Psoas muscle (tissue), 8 donors: ENCODE measurements around the gene TIMM21. TPM values are rescaled to one million over a fixed set of nuclear protein-coding genes. Genes with fewer than 3 reads are reported as not detected.

ENCODE experiments used
- ATAC-seq, 4 donors: fragments of 200-7000 bp; cut with Tn5 transposase; one replicate each; pipeline ENCODE4 v1.9.1; 2020; ENCODE audit warnings: moderate library complexity in 3 of 4, mild to moderate bottlenecking in 2 of 4
- DNase-seq, 2 donors: peaks; one replicate each; pipeline ENCODE4 v3.0.0-alpha.2; 2020
- H3K27ac ChIP-seq: fragments of 200-600 bp; one replicate; pipeline ENCODE4 v1.8.0; 2022
- H3K27me3 ChIP-seq, 3 donors: fragments of 200-600 bp in 1 of 3; one replicate each; pipeline versions ENCODE4 v1.6.1 to v1.8.0; 2013 to 2022; ENCODE audit warnings: low read length in 2 of 3, mild to moderate bottlenecking in 2 of 3, moderate library complexity in 1 of 3; ENCODE audit not compliant: insufficient read depth in 3 of 3
- H3K36me3 ChIP-seq, 2 donors: fragments of 200-600 bp in 1 of 2; one replicate each; pipeline versions ENCODE4 v1.6.1 to v1.8.0; 2013 to 2022; ENCODE audit warnings: low read depth in 1 of 2, mild to moderate bottlenecking in 1 of 2, moderate library complexity in 1 of 2; ENCODE audit not compliant: insufficient read depth in 1 of 2
- H3K4me1 ChIP-seq: fragments of 200-600 bp; one replicate; pipeline ENCODE4 v1.8.0; 2022
- H3K4me3 ChIP-seq: fragments of 200-600 bp; one replicate; pipeline ENCODE4 v1.8.0; 2022; ENCODE audit warnings: mild to moderate bottlenecking
- H3K9me3 ChIP-seq: fragments of 200-600 bp; one replicate; pipeline ENCODE4 v1.8.0; 2022
- CTCF ChIP-seq: fragments of 200-600 bp; IDR thresholded peaks from one replicate; pipeline ENCODE4 v1.8.0; 2022; ENCODE audit warnings: antibody characterized with exemption
- WGBS, 3 donors: extraction: QIAGEN DNeasy Blood & Tissue Kit; methylation state at CpG; one replicate each; pipeline versions ENCODE4 v1.1.6 to v1.1.7; 2013; 5-methylcytosine and 5-hydroxymethylcytosine counted together
- intact Hi-C, 2 donors: fragments of 100-400 bp; cut with DNase I; formaldehyde crosslinking; loops; one replicate each; pipeline versions ENCODE4 v1.11.0 to v1.14.2; 2022
- polyA plus RNA-seq, 3 donors: library from polyadenylated mRNA; stranded (reverse); fragments of 200-250 nt; gene quantifications; one replicate each; pipeline ENCODE4 v1.2.3, GENCODE V29; 2013
- total RNA-seq, 4 donors: library from RNA; stranded (reverse); fragmentation: NEBNext Ultra II Directional in 2 of 4; extraction: Animal tissue kit (Norgen Biotek cat#: 25700) in 2 of 4; gene quantifications; one replicate each; pipeline versions ENCODE4 v1.2.1 to v1.2.4, GENCODE V29; 2021 to 2023
- donor health status: healthy with polysubstance abuse.
- donor health status: DM: no; HTN: no; CAD: no; lungs with moderate emphysema.
- donor health status: Bipolar disorder and iron deficiency.
- donor health status: healthy.
- donor health status: DM: yes; HTN: yes; CAD: no.
- donor health status: DM: no; HTN: no; CAD: no.
- donor health status: DM: no; HTN: no; CAD: no.
- donor health status: DM: yes; HTN: yes; CAD: no.

The TIMM21 gene
- total and polyA plus RNA-seq, 7 donors: 52.6 to 201 (median 76.8) TPM

- H3K27ac ChIP-seq: no peak overlapping the region
- TF ChIP-seq CTCF: no peak
- no peak for DNase-seq
- ATAC-seq: no peak
- 57 to 64% (median 59%) methylated on average over 11 of the region's 11 CpGs for WGBS, 3 donors
- peaks cover 11 to 51% of the 10 kb centered on the region in 2 donors for H3K36me3 ChIP-seq
- no peaks in the 10 kb centered on the region for H3K4me1 ChIP-seq
- H3K9me3 ChIP-seq: no peaks in the 10 kb centered on the region
- no peaks in the 10 kb centered on the region for H3K27me3 ChIP-seq
- intact Hi-C loops: no loop called here
- no peak overlapping the region for H3K4me3 ChIP-seq
Measured at GRCh38 chr18:74163019-74163660, 14.8 kb downstream of the TIMM21 start.

- H3K27me3 ChIP-seq: no peaks in the 10 kb centered on the region
- H3K36me3 ChIP-seq: peaks cover 0 to 19% of the 10 kb centered on the region in 2 donors
- no peak for DNase-seq
- no peaks in the 10 kb centered on the region for H3K9me3 ChIP-seq
- no peaks in the 10 kb centered on the region for H3K4me1 ChIP-seq
- TF ChIP-seq CTCF: no peak
- no peak for ATAC-seq
- WGBS, 3 donors: 54 to 71% (median 68%) methylated on average over 7 of the region's 7 CpGs
- H3K27ac ChIP-seq: no peak overlapping the region
- H3K4me3 ChIP-seq: no peak overlapping the region
- intact Hi-C loops: no loop called here
Measured at GRCh38 chr18:74166386-74166785, 18.1 kb downstream of the TIMM21 start.

GRCh38 chr18:74171910-74172606 lies 23.7 kb downstream of the TIMM21 start:
- Histone ChIP-seq H3K27ac (no peak overlapping the region), H3K27me3 (peaks cover 0 to 11% (median 9%) of the 10 kb centered on the region in 3 donors), H3K9me3 (no peaks in the 10 kb centered on the region), H3K4me1 (no peaks in the 10 kb centered on the region), H3K36me3 (no peaks in the 10 kb centered on the region), H3K4me3 (no peak overlapping the region)
- no peak for DNase-seq
- WGBS, 3 donors: 67 to 75% (median 74%) methylated on average over 12 of the region's 12 CpGs
- no peak for ATAC-seq
- TF ChIP-seq CTCF: no peak
- intact Hi-C loops: no loop called here

GRCh38 chr18:74172697-74173433 lies 24.5 kb downstream of the TIMM21 start:
- ATAC-seq: no peak
- peaks cover 0 to 15% (median 10%) of the 10 kb centered on the region in 3 donors for H3K27me3 ChIP-seq

More at GRCh38 chr18:74172697-74173433, 24.5 kb downstream of the TIMM21 start:
- Histone ChIP-seq H3K4me3 (no peak overlapping the region), H3K9me3 (no peaks in the 10 kb centered on the region), H3K4me1 (no peaks in the 10 kb centered on the region), H3K36me3 (no peaks in the 10 kb centered on the region), H3K27ac (no peak overlapping the region)
- no peak for DNase-seq
- WGBS, 3 donors: 77 to 82% (median 79%) methylated on average over 21 to 27 of the region's 27 CpGs
- no peak for TF ChIP-seq CTCF
- intact Hi-C loops: no loop called here
